GM23338 (cell line): ENCODE measurements around the gene PDYN. TPM values are rescaled to one million over a fixed set of nuclear protein-coding genes. Genes with fewer than 3 reads are reported as not detected.

Experiments used
- ATAC-seq: fragments of 200-7000 bp; cut with Tn5 transposase; 3 replicates; pipeline ENCODE4 v1.9.1; 2020
- DNase-seq: peaks from one replicate; pipeline ENCODE4 v3.0.0-alpha.2; 2015; ENCODE audit warnings: low spot score
- H2AFZ ChIP-seq: fragments of 200-600 bp; sonication (generic); 2 replicates; pipeline ENCODE4 v1.8.0; 2016; ENCODE audit warnings: antibody characterized with exemption, mild to moderate bottlenecking, moderate library complexity
- H3F3A ChIP-seq: fragments of 200-600 bp; sonication (generic); replicated peaks from 2 replicates; pipeline ENCODE4 v1.8.0; 2017; ENCODE audit warnings: antibody characterized with exemption, mixed run types, low read depth
- H3K27ac ChIP-seq: fragments of 200-600 bp; sonication (generic); 2 replicates; pipeline ENCODE4 v1.6.1; 2016; ENCODE audit warnings: low read depth
- H3K27me3 ChIP-seq: fragments of 200-600 bp; sonication (generic); 2 replicates; pipeline ENCODE4 v1.8.0; 2016; ENCODE audit warnings: mild to moderate bottlenecking, mixed run types, moderate library complexity; ENCODE audit not compliant: insufficient read depth
- H3K36me3 ChIP-seq: fragments of 200-600 bp; sonication (generic); 2 replicates; pipeline ENCODE4 v1.8.0; 2016; ENCODE audit warnings: mild to moderate bottlenecking; ENCODE audit not compliant: insufficient read depth
- H3K4me1 ChIP-seq: fragments of 200-600 bp; sonication (generic); 2 replicates; pipeline ENCODE4 v1.8.0; 2016; ENCODE audit warnings: mild to moderate bottlenecking, moderate library complexity; ENCODE audit not compliant: insufficient read depth
- H3K4me2 ChIP-seq: fragments of 200-600 bp; sonication (generic); 2 replicates; pipeline ENCODE4 v1.7.1; 2017; ENCODE audit warnings: mixed run types
- H3K4me3 ChIP-seq: fragments of 200-600 bp; sonication (generic); 2 replicates; pipeline ENCODE4 v1.6.1; 2016; ENCODE audit warnings: mixed run types
- H3K79me2 ChIP-seq: fragments of 200-600 bp; sonication (generic); replicated peaks from 2 replicates; pipeline ENCODE4 v1.8.0; 2017; ENCODE audit warnings: mild to moderate bottlenecking; ENCODE audit not compliant: insufficient read depth
- H3K9me2 ChIP-seq: fragments of 200-600 bp; sonication (generic); 2 replicates; pipeline ENCODE4 v1.8.0; 2017; ENCODE audit not compliant: insufficient read depth
- H4K20me1 ChIP-seq: fragments of 200-600 bp; sonication (generic); replicated peaks from 2 replicates; pipeline ENCODE4 v1.8.0; 2017; ENCODE audit warnings: mild to moderate bottlenecking; ENCODE audit not compliant: insufficient read depth
- H3K27ac Mint-ChIP-seq: 2 replicates; pipeline ENCODE4 v1.8.0; 2020; ENCODE audit warnings: inconsistent platforms, mild to moderate bottlenecking, moderate library complexity, mixed read lengths
- H3K27me3 Mint-ChIP-seq: 3 replicates; pipeline ENCODE4 v1.8.0; 2022; ENCODE audit warnings: low read depth, mild to moderate bottlenecking, moderate library complexity, mixed read lengths, inconsistent platforms; ENCODE audit not compliant: insufficient read depth, poor library complexity
- H3K36me3 Mint-ChIP-seq: 3 replicates; pipeline ENCODE4 v1.8.0; 2021; ENCODE audit warnings: low read depth, mild to moderate bottlenecking, inconsistent platforms, moderate library complexity, mixed read lengths
- H3K4me1 Mint-ChIP-seq: 3 replicates; pipeline ENCODE4 v1.8.0; 2020; ENCODE audit warnings: mild to moderate bottlenecking, inconsistent platforms, mixed read lengths
- H3K4me3 Mint-ChIP-seq: 3 replicates; pipeline ENCODE4 v1.8.0; 2021; ENCODE audit warnings: moderate library complexity, mild to moderate bottlenecking, inconsistent platforms, mixed read lengths
- H3K9me3 Mint-ChIP-seq: 3 replicates; pipeline ENCODE4 v1.8.0; 2020; ENCODE audit warnings: moderate library complexity, mild to moderate bottlenecking, inconsistent platforms, mixed read lengths
- CREB1 ChIP-seq: fragments of 250-450 bp; sonication (Bioruptor Pico); IDR thresholded peaks from 2 replicates; pipeline ENCODE4 v1.5.0; 2020; ENCODE audit warnings: low read depth, mild to moderate bottlenecking, moderate library complexity
- CTCF ChIP-seq, 2 experiments: fragments of 200-600 bp in 1 of 2; sonication (generic) in 1 of 2; conservative IDR thresholded peaks; 2 replicates each; pipeline versions ENCODE4 v1.5.1 to v1.6.1; 2016 to 2017; ENCODE audit warnings: antibody characterized with exemption in 2 of 2, low read depth in 2 of 2, mild to moderate bottlenecking in 2 of 2, moderate library complexity in 1 of 2
- EZH2 ChIP-seq: fragments of 200-600 bp; sonication (generic); IDR thresholded peaks from one replicate; pipeline ENCODE4 v1.8.0; 2017; ENCODE audit warnings: antibody characterized with exemption, mild to moderate bottlenecking, low read depth; ENCODE audit not compliant: unreplicated experiment
- EZH2phosphoT487 ChIP-seq: fragments of 200-600 bp; sonication (generic); IDR thresholded peaks from one replicate; pipeline ENCODE4 v1.8.1; 2018; ENCODE audit warnings: antibody characterized with exemption; ENCODE audit not compliant: unreplicated experiment
- JUNB ChIP-seq: IDR thresholded peaks from one replicate; pipeline ENCODE4 v1.6.1; 2016; ENCODE audit warnings: antibody characterized with exemption; ENCODE audit not compliant: unreplicated experiment
- POLR2AphosphoS5 ChIP-seq: IDR thresholded peaks from 2 replicates; pipeline ENCODE4 v1.6.1; 2016; ENCODE audit warnings: antibody characterized with exemption, low read depth
- REST ChIP-seq: IDR thresholded peaks from one replicate; pipeline ENCODE4 v1.6.1; 2018; ENCODE audit warnings: antibody characterized with exemption; ENCODE audit not compliant: unreplicated experiment
- STAT1 ChIP-seq: IDR thresholded peaks from one replicate; pipeline ENCODE4 v1.6.1; 2016; ENCODE audit warnings: antibody characterized with exemption; ENCODE audit not compliant: unreplicated experiment
- ZNF114 ChIP-seq: fragments of 250-450 bp; sonication (Bioruptor Pico); IDR thresholded peaks from 2 replicates; pipeline ENCODE4 v1.5.0; 2020; ENCODE audit warnings: mild to moderate bottlenecking, moderate library complexity
- ZNF331 ChIP-seq: fragments of 250-450 bp; sonication (Bioruptor Pico); IDR thresholded peaks from 2 replicates; pipeline ENCODE4 v1.5.0; 2020; ENCODE audit warnings: low read depth, mild to moderate bottlenecking, moderate library complexity
- polyA plus RNA-seq: library from polyadenylated mRNA; unstranded; fragments of >200 nt; fragmentation: Nextera tagmentation; extraction: Ambion mirVana; gene quantifications from 2 replicates; pipeline ENCODE4 v1.2.1, GENCODE V29; 2016
- total RNA-seq: library from RNA; depleted of rRNA; stranded (reverse); fragments of >200 nt; shearing (Covaris generic); gene quantifications from 2 replicates; pipeline ENCODE4 v1.2.3, GENCODE V29; 2014
- TF ChIP-seq, protein P1 (sequence below): IDR thresholded peaks from 2 replicates; pipeline ENCODE4 v1.6.1; 2016; ENCODE audit warnings: antibody characterized with exemption

PDYN gene
- total and polyA plus RNA-seq, 2 experiments from 2014 or later: 0.21 to 0.24 TPM

DNA sequence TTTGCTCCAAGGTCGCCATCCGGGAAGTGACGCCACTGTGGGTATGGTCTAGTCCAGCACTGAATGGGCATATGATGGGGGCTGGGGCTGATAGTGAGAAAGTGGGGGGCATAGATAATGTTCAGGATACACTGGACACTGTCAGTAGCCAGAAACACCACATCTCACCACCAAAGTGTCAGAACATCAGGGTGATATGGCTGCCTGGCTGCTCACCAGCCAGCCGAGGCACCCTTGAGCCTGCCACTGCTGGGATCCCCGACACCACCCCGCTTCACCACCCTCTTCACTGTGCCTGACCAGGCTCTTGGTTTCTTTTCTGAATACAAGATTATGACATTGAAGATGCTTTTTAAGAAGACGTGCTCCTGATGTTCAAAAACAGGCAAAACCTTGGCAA lies 51.8 kb downstream of the PDYN start:
- DNase-seq: no peak
- no peak overlapping the region for H3K4me2 ChIP-seq
- H2AFZ ChIP-seq: no peak overlapping the region
- no peak overlapping the region for H3K4me3 ChIP-seq
- H3F3A ChIP-seq: no peaks in the 10 kb centered on the region
- TF ChIP-seq POLR2AphosphoS5 (no peak), JUNB (no peak), ZNF331 (CRISPR knock-in tag) (no peak), EZH2phosphoT487 (no peak), ZNF114 (no peak), CTCF (conservative IDR thresholded peaks at IDR 0.05; ENCODE audit: low read depth in 2 of 2) (no peak), EZH2 (no peak), REST (no peak), CREB1 (CRISPR knock-in tag) (no peak)
- TF ChIP-seq, protein P1, sequence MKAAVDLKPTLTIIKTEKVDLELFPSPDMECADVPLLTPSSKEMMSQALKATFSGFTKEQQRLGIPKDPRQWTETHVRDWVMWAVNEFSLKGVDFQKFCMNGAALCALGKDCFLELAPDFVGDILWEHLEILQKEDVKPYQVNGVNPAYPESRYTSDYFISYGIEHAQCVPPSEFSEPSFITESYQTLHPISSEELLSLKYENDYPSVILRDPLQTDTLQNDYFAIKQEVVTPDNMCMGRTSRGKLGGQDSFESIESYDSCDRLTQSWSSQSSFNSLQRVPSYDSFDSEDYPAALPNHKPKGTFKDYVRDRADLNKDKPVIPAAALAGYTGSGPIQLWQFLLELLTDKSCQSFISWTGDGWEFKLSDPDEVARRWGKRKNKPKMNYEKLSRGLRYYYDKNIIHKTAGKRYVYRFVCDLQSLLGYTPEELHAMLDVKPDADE: no peak
- Mint-ChIP-seq H3K4me3 (no peak overlapping the region), H3K27ac (no peak overlapping the region), H3K27me3 (peaks cover 25% of the 10 kb centered on the region), H3K4me1 (peaks cover 17% of the 10 kb centered on the region), H3K36me3 (peaks cover 3% of the 10 kb centered on the region; the same call in 1 of the 3 replicates), H3K9me3 (no peaks in the 10 kb centered on the region)
- ATAC-seq: no peak
- no peaks in the 10 kb centered on the region for H3K36me3 ChIP-seq
- H3K79me2 ChIP-seq: no peaks in the 10 kb centered on the region
- H3K27me3 ChIP-seq: peaks cover 26% of the 10 kb centered on the region
- peaks cover 9% of the 10 kb centered on the region; the same call in 1 of the 2 replicates for H3K4me1 ChIP-seq
- H4K20me1 ChIP-seq: no peaks in the 10 kb centered on the region
- no peak overlapping the region for H3K27ac ChIP-seq
- H3K9me2 ChIP-seq: no peaks in the 10 kb centered on the region

- H3K4me2 ChIP-seq: no peak overlapping the region
- H3K36me3 Mint-ChIP-seq: peaks cover 3% of the 10 kb centered on the region; the same call in 1 of the 3 replicates
- H3F3A ChIP-seq: no peaks in the 10 kb centered on the region
- H3K4me1 Mint-ChIP-seq: peaks cover 12% of the 10 kb centered on the region; the same call in 2 of the 3 replicates
- peaks cover 8% of the 10 kb centered on the region; the same call in 1 of the 2 replicates for H3K4me1 ChIP-seq
- DNase-seq: no peak
- no peak for ATAC-seq
- H3K27ac ChIP-seq: no peak overlapping the region
- H3K79me2 ChIP-seq: no peaks in the 10 kb centered on the region
- no peak overlapping the region for H2AFZ ChIP-seq
- no peak overlapping the region for H3K4me3 Mint-ChIP-seq
- H3K27ac Mint-ChIP-seq: no peak overlapping the region
- peaks cover 24% of the 10 kb centered on the region for H3K27me3 Mint-ChIP-seq
- H3K4me3 ChIP-seq: no peak overlapping the region
- no peaks in the 10 kb centered on the region for H4K20me1 ChIP-seq
- H3K36me3 ChIP-seq: no peaks in the 10 kb centered on the region
- peaks cover 20% of the 10 kb centered on the region for H3K27me3 ChIP-seq
- no peaks in the 10 kb centered on the region for H3K9me2 ChIP-seq
- H3K9me3 Mint-ChIP-seq: no peaks in the 10 kb centered on the region
- TF ChIP-seq CREB1 (CRISPR knock-in tag): no peak
- no peak for TF ChIP-seq STAT1
Measured at GRCh38 chr20:1941226-1941625, 52.6 kb downstream of the PDYN start.
